ENCODE measurements around the gene DCDC2.

GRCh38 chr6:24233813-24234442 is 123.9 kb downstream of the DCDC2 start:
- TF ChIP-seq CTCF (IDR thresholded peaks at IDR 0.05; ENCODE audit: low read depth, low read length, missing input control) (no peak), TAF1 (conservative IDR thresholded peaks at IDR 0.05) (no peak), EGR1 (IDR thresholded peaks at IDR 0.05; ENCODE audit: low read depth in 2 of 2) (no peak), YY1 (IDR thresholded peaks at IDR 0.05) (no peak), MAX (IDR thresholded peaks at IDR 0.05) (no peak), NR2F2 (IDR thresholded peaks at IDR 0.05) (no peak), RAD21 (IDR thresholded peaks at IDR 0.05) (no peak)

Data from liver (tissue), 3 donors.